Testis (tissue), 3 donors: ENCODE measurements around the gene VGLL4. TPM values are rescaled to one million over a fixed set of nuclear protein-coding genes. Genes with fewer than 3 reads are reported as not detected.
A peak's percentile ranks its signal among the peaks of the same experiment; 100 is the strongest.
"Not testable (repeated sequence)": the region's sequence is repeated elsewhere in the genome, so short reads cannot be mapped to it uniquely, and the experiment has no call there.

ENCODE experiments used
- DNase-seq: peaks from one replicate; pipeline ENCODE4 v3.0.0-alpha.2; 2019
- H3K27ac ChIP-seq, 2 donors: fragments of 200-600 bp; sonication (generic); one replicate each; pipeline ENCODE4 v1.5.1; 2019
- H3K27me3 ChIP-seq: fragments of 200-600 bp; sonication (generic); one replicate; pipeline ENCODE4 v1.5.1; 2019
- H3K36me3 ChIP-seq: fragments of 200-600 bp; sonication (generic); one replicate; pipeline ENCODE4 v1.5.1; 2017; ENCODE audit warnings: low read depth; ENCODE audit errors: missing control alignments
- H3K4me1 ChIP-seq: fragments of 200-600 bp; sonication (generic); one replicate; pipeline ENCODE4 v1.5.1; 2019
- H3K4me3 ChIP-seq, 2 donors: fragments of 200-600 bp; sonication (generic); one replicate each; pipeline ENCODE4 v1.5.1; 2017 to 2019
- H3K9me3 ChIP-seq: fragments of 200-600 bp; sonication (generic); one replicate; pipeline ENCODE4 v1.5.1; 2017
- POLR2A ChIP-seq: fragments of 450-650 bp; IDR thresholded peaks from one replicate; pipeline ENCODE4 v1.6.1; 2017; ENCODE audit warnings: antibody characterized with exemption, mild to moderate bottlenecking, moderate library complexity
- WGBS, 2 donors: methylation state at CpG; one replicate each; pipeline ENCODE4 v1.1.5; 2018; 5-methylcytosine and 5-hydroxymethylcytosine counted together
- intact Hi-C: fragments of 100-400 bp; cut with DNase I; formaldehyde crosslinking; loops from one replicate; pipeline ENCODE4 v1.15.1; 2023; ENCODE audit warnings: low total_unique reads
- polyA plus RNA-seq: library from polyadenylated mRNA; stranded (reverse); fragments of 350-450 nt; fragmentation: Illumina TruSeq; extraction: RNeasy Lipid Tissue Mini Kit (QIAGEN cat#74804); gene quantifications from one replicate; pipeline ENCODE4 v1.2.3, GENCODE V29; 2014; ENCODE audit warnings: low read depth, low replicate concordance; ENCODE audit not compliant: insufficient read depth
- total RNA-seq, 2 donors: library from RNA; depleted of rRNA; stranded (reverse); fragments of >200 nt; gene quantifications; one replicate each; pipeline ENCODE4 v1.2.3, GENCODE V29; 2016
- TF ChIP-seq, protein P1 (sequence below), 3 experiments: fragments of 450-650 bp in 2 of 3; fragments of 200-600 bp in 1 of 3; sonication (generic) in 1 of 3; IDR thresholded peaks; one replicate each; pipeline ENCODE4 v1.5.1; 2016 to 2019; ENCODE audit warnings: antibody characterized with exemption in 3 of 3, mild to moderate bottlenecking in 2 of 3, moderate library complexity in 1 of 3

Gene VGLL4
- total and polyA plus RNA-seq, 3 donors from 2014 or later, result 72.9 to 209 (median 169) TPM

DNA sequence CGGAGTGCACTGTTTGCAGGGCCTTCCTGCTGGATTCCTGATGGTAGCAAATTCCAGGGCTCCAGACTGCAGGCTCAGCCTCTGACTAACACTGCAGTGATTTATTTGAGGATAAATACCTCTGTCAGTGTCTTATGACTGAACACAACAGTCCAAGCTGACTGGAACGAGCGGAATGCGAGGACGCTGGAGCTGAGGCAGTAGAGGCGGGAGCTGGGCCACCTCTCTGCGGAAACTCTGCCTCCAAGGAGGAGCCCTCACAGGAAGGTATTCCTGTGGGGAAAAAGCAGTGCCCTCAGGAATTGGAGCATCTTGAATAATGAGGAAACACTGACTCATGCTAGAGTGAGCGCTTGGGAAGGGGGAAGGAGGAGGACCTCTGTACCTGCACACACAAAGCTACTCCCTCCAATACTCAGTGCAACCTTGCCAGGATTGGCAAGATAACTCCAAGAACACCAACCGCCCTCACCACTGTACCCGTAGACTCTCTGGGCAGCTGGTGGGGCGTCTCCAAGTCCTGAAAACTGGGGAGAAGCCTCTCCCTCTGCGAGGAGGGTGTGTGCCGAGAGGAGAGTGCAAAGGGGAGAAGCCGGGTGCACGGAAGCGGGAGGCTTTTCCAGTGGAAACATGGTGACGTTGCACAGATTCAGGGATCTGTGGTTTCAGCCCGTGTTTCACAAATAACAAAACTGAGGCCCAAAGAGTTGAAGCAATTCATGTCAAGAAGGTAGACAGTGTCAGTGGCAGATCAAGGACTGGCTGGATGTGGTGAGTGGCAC, 43.0 kb downstream of the VGLL4 start:
- H3K27me3 ChIP-seq, result no peaks in the 10 kb centered on the region

DNA sequence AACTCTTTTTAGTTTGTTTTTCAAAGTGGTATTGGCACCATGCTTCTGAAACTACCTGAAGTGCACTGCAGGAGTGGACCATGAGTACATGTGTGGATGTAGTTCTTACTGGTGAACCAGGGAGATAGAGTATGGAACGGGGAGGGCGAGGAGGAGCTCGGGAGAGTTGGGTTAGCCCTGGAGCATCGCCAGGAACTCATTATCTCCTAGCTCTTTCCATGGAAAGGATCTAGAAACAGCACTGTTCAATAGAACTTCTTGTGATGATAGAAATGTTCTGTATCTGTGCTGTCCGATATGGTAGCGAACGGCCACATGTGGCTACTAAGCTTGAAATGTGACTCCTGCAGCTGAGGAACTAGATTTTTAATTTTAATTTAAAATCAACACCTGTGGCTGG, 47.3 kb downstream of the VGLL4 start:
- peaks cover 51% of the 10 kb centered on the region for H3K4me1 ChIP-seq
- TF ChIP-seq POLR2A, result no peak
- TF ChIP-seq, protein P1, sequence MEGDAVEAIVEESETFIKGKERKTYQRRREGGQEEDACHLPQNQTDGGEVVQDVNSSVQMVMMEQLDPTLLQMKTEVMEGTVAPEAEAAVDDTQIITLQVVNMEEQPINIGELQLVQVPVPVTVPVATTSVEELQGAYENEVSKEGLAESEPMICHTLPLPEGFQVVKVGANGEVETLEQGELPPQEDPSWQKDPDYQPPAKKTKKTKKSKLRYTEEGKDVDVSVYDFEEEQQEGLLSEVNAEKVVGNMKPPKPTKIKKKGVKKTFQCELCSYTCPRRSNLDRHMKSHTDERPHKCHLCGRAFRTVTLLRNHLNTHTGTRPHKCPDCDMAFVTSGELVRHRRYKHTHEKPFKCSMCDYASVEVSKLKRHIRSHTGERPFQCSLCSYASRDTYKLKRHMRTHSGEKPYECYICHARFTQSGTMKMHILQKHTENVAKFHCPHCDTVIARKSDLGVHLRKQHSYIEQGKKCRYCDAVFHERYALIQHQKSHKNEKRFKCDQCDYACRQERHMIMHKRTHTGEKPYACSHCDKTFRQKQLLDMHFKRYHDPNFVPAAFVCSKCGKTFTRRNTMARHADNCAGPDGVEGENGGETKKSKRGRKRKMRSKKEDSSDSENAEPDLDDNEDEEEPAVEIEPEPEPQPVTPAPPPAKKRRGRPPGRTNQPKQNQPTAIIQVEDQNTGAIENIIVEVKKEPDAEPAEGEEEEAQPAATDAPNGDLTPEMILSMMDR (IDR thresholded peaks at IDR 0.05), result no peak
- WGBS, 2 donors, result 24 to 58% methylated on average over 7 of the region's 7 CpGs
- H3K4me3 ChIP-seq, result no peak overlapping the region
- H3K36me3 ChIP-seq, result no peaks in the 10 kb centered on the region
- intact Hi-C loops, result no loop called here
- H3K27ac ChIP-seq, result peak overlapping the region in 1 of 2 donors; percentile 71
- no peaks in the 10 kb centered on the region for H3K9me3 ChIP-seq
- H3K27me3 ChIP-seq, result no peaks in the 10 kb centered on the region
- DNase-seq, result peak; percentile 86

More for the DNA sequence above, 43.0 kb downstream of the VGLL4 start:
- intact Hi-C loops, result no loop called here
- H3K27ac ChIP-seq, result peak overlapping the region; percentile 47 to 87
- H3K9me3 ChIP-seq, result no peaks in the 10 kb centered on the region
- no peak overlapping the region for H3K4me3 ChIP-seq
- TF ChIP-seq POLR2A, result no peak
- TF ChIP-seq, protein P1 (IDR thresholded peaks at IDR 0.05), result no peak
- peaks cover 69% of the 10 kb centered on the region for H3K4me1 ChIP-seq
- WGBS, 2 donors, result 37 to 46% methylated on average over 17 to 18 of the region's 18 CpGs
- DNase-seq, result peak; percentile 82
- H3K36me3 ChIP-seq, result no peaks in the 10 kb centered on the region

DNA sequence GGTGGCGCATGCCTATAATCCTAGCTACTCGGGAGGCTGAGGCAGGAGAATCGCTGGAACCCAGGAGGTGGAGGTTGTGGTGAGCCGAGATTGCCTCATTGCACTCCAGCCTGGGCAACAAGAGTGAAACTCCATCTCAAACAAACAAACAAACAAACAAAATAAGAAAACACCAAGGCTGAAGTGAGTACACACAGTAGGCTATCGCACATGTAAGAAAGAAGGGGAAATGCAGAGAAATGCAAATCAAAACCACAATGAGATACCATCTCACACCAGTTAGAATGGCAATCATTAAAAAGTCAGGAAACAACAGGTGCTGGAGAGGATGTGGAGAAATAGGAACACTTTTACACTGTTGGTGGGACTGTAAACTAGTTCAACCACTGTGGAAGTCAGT, 48.7 kb downstream of the VGLL4 start:
- H3K4me3 ChIP-seq, DNase-seq, H3K36me3 ChIP-seq, H3K9me3 ChIP-seq, intact Hi-C loops, H3K27ac ChIP-seq, H3K27me3 ChIP-seq: not testable (repeated sequence)
- WGBS, 2 donors, result 94 to 98% methylated on average over 5 of the region's 5 CpGs
- H3K4me1 ChIP-seq, result peaks cover 50% of the 10 kb centered on the region

DNA sequence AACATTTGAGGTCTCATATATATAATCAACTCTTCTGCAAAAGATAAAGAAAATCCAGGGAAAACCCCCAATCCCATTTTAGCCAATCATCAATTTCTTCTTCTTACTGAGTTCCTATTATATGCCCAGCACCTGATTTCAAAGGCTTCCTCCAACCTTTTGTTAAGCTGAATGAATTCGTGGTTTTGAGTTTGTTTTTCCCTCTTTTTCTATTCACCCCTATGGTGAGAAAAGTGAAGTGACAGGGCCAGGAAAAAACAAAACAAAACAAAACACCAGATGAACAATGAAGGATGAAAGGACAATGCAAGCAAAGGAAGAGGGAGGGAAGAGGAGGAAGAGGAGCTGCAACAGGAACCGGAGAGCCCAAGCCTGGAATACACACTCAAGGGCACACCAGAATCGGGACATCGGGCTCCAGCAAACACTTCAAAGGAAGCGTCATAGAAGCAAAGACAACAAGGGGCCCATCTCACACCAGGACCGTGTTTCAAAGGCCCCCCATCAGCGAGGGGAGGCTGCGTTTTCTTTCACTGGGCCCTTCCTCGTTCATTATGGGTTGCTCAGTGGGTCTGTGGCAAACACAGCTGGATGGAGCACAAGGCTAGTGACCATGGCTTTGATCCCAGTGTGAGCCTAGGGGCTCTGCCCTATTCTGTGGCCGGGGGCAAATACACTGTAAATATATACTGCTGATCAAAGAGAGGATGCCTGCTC, 50.2 kb downstream of the VGLL4 start:
- H3K27ac ChIP-seq, result peak overlapping the region; percentile 57 to 73
- no peaks in the 10 kb centered on the region for H3K9me3 ChIP-seq
- H3K27me3 ChIP-seq, result no peaks in the 10 kb centered on the region
- no peak overlapping the region for H3K4me3 ChIP-seq
- TF ChIP-seq, protein P1 (IDR thresholded peaks at IDR 0.05), result no peak
- TF ChIP-seq POLR2A, result no peak
- peaks cover 60% of the 10 kb centered on the region for H3K4me1 ChIP-seq
- no peak for DNase-seq
- intact Hi-C loops, result no loop called here
- H3K36me3 ChIP-seq, result no peaks in the 10 kb centered on the region
- 60 to 69% methylated on average over 9 to 10 of the region's 10 CpGs for WGBS, 2 donors

DNA sequence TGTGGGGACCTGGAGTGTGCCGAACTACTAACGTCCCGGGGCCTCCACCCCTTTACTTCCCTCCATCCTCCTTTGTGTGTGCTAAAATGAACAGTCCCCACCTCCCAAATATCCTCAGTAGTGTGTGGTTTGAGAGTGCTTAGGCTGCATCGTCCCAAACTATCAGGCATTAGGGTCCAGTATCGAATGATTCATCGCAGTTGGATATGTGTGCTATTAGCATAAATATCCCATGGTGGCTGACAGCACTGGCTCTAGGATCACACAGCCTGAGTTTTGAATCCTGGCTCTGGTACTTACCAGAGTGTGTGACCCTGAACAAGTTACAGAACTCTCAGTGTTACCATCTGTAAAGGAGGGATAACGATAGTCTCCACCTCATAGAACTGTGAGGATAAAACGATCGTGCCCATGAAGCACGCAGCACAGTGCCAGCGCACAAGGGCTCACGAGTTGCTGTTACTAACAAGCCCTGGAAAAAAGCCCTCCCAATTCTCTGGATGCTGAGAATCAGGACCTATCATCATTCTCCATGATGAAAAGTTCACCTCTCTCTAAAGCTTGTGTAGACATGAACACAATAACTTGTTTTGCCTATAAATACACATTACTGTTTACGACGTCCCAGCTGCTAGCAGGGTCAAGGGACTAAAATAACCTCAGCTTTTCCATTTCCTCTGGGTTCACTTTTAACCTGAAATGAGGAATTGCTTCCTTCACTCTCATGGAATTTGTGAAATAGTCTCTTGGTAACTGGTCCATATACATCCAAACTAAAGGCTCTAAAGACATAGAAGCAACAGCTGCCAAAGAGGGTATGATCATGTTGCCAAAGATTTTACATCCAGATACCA, 51.0 kb downstream of the VGLL4 start:
- DNase-seq, result no peak

More for the DNA sequence above, 51.0 kb downstream of the VGLL4 start:
- H3K27ac ChIP-seq, result peak overlapping the region; percentile 57 to 73
- no peaks in the 10 kb centered on the region for H3K27me3 ChIP-seq
- no peak overlapping the region for H3K4me3 ChIP-seq
- 36 to 47% methylated on average over 14 of the region's 14 CpGs for WGBS, 2 donors
- no peaks in the 10 kb centered on the region for H3K36me3 ChIP-seq
- TF ChIP-seq, protein P1 (IDR thresholded peaks at IDR 0.05), result no peak
- TF ChIP-seq POLR2A, result no peak
- peaks cover 59% of the 10 kb centered on the region for H3K4me1 ChIP-seq
- H3K9me3 ChIP-seq, result no peaks in the 10 kb centered on the region
- intact Hi-C loops, result no loop called here
